MCF 10A (cell line): ENCODE results near the gene MEF2B. TPM values are rescaled to one million over a fixed set of nuclear protein-coding genes. Genes with fewer than 3 reads are reported as not detected.

Experiments used
- BruUV-seq: library from RNA; stranded (reverse); fragments of 400-500 nt; replicated peaks from 2 replicates; lab custom pipeline; 2021; lab: Mats Ljungman, UMichigan
- CTCF ChIA-PET: fragments of 300-600 bp; sonication (Branson Sonifier 250); formaldehyde crosslinking; extraction: SDS; loops from one replicate; lab custom pipeline; 2021; ENCODE audit warnings: antibody characterized with exemption, inconsistent platforms; lab: Yijun Ruan, JAX
- POLR2A ChIA-PET: fragments of 300-600, 350-650 bp; sonication (Branson Sonifier 250); formaldehyde crosslinking; extraction: SDS; loops from one replicate; lab custom pipeline; 2020; ENCODE audit warnings: antibody characterized with exemption, inconsistent platforms; lab: Yijun Ruan, JAX
- DNase-seq: peaks from one replicate; pipeline ENCODE4 v3.0.0-alpha.2; 2018; ENCODE audit not compliant: unreplicated experiment
- H3K27ac Mint-ChIP-seq: one replicate; pipeline ENCODE4 v1.8.0; 2022; ENCODE audit warnings: mild to moderate bottlenecking, low read depth, mixed read lengths; ENCODE audit not compliant: unreplicated experiment
- H3K27me3 Mint-ChIP-seq: one replicate; pipeline ENCODE4 v1.8.0; 2022; ENCODE audit warnings: mixed read lengths; ENCODE audit not compliant: insufficient read depth, unreplicated experiment
- H3K36me3 Mint-ChIP-seq: one replicate; pipeline ENCODE4 v1.8.0; 2022; ENCODE audit warnings: mild to moderate bottlenecking, moderate library complexity, mixed read lengths; ENCODE audit not compliant: insufficient read depth, unreplicated experiment
- H3K4me1 Mint-ChIP-seq: one replicate; pipeline ENCODE4 v1.8.0; 2022; ENCODE audit warnings: mixed read lengths; ENCODE audit not compliant: insufficient read depth, unreplicated experiment
- H3K4me3 Mint-ChIP-seq: one replicate; pipeline ENCODE4 v1.8.0; 2022; ENCODE audit warnings: mild to moderate bottlenecking, moderate library complexity, mixed read lengths; ENCODE audit not compliant: unreplicated experiment
- H3K9me3 Mint-ChIP-seq: one replicate; pipeline ENCODE4 v1.8.0; 2022; ENCODE audit warnings: mixed read lengths; ENCODE audit not compliant: unreplicated experiment
- intact Hi-C: fragments of 100-400 bp; cut with micrococcal nuclease; formaldehyde crosslinking; loops from 2 replicates; pipeline ENCODE4 v1.14.1; 2022
- total RNA-seq: library from RNA; stranded (reverse); gene quantifications from 2 replicates; pipeline ENCODE4 v1.2.3, GENCODE V29; 2022
- TF ChIP-seq, protein P1 (sequence below): fragments of 200-600 bp; IDR thresholded peaks from one replicate; pipeline ENCODE4 v1.8.0; 2022; ENCODE audit warnings: antibody characterized with exemption, mild to moderate bottlenecking; ENCODE audit not compliant: unreplicated experiment

Gene MEF2B
- total RNA-seq, 1 experiment from 2014 or later, result 1.4 TPM

DNA sequence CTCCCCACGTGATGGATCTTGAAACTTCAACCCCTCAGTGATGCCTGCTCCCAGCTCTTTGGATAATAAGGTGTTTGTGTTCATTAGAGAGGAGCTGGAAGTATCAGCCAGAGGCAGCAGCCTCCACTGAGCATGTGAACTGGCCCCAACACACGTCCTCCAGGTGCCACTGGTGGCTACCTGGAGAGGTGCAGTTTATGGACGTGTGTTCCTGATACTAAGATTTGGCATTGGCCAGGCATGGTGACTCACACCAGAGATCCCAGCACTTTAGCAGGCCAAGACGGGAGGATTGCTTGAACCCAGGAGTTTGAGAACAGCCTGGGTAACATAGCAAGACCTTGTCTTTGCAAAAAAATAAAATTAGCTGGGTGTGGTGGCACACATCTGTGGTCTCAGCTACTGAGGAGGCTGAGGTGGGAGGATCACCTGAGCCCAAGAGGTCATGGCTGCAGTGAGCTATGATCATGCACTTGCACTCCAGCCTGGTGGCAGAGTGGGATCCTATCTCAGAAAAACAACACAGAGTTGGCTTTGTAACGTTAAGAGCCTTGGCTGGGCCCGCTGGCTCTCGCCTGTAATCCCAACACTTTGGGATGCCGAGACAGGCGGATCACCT is 71.9 kb downstream of the MEF2B start:
- peak; percentile 42 for DNase-seq
- no peak overlapping the region for H3K27ac Mint-ChIP-seq
- BruUV-seq, result no TSS peak

DNA sequence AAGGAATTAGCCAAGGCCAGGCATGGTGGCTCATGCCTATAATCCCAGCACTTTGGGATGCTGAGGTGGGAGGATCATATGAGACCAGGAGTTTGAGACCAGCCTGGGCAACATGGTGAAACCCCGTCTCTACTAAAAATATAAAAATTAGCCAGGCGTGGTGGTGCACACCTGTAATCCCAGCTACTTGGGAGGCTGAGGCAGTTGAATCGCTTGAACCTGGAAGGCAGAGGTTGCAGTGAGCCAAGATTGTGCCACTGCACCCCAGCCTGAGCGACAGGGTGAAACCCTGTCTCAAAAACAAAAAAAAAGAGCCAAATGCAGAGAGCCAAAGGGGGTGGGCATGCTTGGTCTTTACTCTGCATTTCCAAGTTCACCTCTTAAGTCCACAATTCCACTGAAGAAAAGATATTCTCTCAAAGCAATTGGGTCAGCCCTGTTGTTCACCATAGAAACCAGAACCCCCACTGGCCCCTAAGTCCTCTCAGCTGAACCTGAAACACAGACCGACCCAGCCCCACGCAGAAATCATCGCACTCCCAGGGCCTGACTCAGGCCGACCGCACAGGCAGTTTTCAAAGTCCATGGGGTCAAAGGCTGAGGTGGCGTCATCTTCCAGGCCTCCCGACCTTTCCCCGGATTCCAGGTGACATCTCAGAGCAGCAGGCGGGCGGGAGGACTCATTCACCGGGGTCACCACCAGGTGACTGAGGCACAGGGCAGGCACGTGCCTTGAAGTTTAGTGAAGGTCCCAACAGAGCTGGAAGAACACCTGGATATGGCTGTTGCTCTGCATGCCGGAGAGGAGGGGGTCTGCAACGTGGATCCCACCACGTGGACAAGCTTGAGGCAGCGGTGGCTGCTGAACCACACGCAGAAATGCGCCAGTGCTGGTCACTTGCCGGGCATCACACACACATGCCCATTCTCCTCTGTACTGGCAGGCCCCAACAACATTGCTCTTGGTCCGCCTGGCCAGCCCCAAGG is 73.1 kb downstream of the MEF2B start:
- Mint-ChIP-seq H3K4me3 (no peak overlapping the region), H3K36me3 (no peaks in the 10 kb centered on the region), H3K4me1 (no peaks in the 10 kb centered on the region), H3K27ac (no peak overlapping the region), H3K27me3 (no peaks in the 10 kb centered on the region), H3K9me3 (no peaks in the 10 kb centered on the region)
- intact Hi-C loops, result no loop called here
- TF ChIP-seq, protein P1, sequence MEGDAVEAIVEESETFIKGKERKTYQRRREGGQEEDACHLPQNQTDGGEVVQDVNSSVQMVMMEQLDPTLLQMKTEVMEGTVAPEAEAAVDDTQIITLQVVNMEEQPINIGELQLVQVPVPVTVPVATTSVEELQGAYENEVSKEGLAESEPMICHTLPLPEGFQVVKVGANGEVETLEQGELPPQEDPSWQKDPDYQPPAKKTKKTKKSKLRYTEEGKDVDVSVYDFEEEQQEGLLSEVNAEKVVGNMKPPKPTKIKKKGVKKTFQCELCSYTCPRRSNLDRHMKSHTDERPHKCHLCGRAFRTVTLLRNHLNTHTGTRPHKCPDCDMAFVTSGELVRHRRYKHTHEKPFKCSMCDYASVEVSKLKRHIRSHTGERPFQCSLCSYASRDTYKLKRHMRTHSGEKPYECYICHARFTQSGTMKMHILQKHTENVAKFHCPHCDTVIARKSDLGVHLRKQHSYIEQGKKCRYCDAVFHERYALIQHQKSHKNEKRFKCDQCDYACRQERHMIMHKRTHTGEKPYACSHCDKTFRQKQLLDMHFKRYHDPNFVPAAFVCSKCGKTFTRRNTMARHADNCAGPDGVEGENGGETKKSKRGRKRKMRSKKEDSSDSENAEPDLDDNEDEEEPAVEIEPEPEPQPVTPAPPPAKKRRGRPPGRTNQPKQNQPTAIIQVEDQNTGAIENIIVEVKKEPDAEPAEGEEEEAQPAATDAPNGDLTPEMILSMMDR, result no peak
- ChIA-PET CTCF (interaction anchor here (0.6 to 2.3 kb wide), 5 partner anchors 19 to 388 kb away, joined by 3 to 6 read pairs (median 4); no protein-coding TSS in a partner anchor), POLR2A (no interaction called here)
- BruUV-seq, result no TSS peak
- no peak for DNase-seq

More for the DNA sequence above, 71.9 kb downstream of the MEF2B start:
- intact Hi-C loops, result no loop called here
- TF ChIP-seq, protein P1, result no peak
- Mint-ChIP-seq H3K4me1 (no peaks in the 10 kb centered on the region), H3K36me3 (no peaks in the 10 kb centered on the region), H3K27me3 (no peaks in the 10 kb centered on the region), H3K4me3 (no peak overlapping the region), H3K9me3 (no peaks in the 10 kb centered on the region)
- CTCF ChIA-PET, result interaction anchor here (0.6 to 2.3 kb wide), 3 partner anchors 18 to 31 kb away, joined by 3 to 6 read pairs (median 4); no protein-coding TSS in a partner anchor
- POLR2A ChIA-PET, result interaction anchor here (0.6 to 1.9 kb wide), 2 partner anchors 14 to 1967 kb away, joined by 3 to 4 read pairs; no protein-coding TSS in a partner anchor

DNA sequence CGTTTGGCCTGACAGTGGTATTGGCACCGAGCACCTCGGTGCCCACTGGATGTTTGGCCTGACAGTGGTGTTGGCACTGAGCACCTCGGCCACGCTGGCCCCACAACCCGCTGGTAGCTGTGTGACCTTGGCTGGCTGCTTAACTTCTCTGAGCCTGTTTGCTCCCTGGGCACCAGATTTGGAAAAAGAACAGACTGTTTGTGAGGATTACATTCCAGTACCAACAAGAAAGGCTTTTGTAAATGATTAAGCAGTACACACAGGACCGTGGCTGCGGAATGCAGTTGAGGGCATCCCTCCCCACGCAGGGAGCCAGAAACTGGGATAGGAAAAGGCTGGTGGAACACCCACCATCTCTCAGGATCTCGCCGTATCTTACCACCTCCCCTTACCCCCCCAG is 74.4 kb downstream of the MEF2B start:
- Mint-ChIP-seq H3K27ac (no peak overlapping the region), H3K4me1 (no peaks in the 10 kb centered on the region), H3K9me3 (no peaks in the 10 kb centered on the region), H3K4me3 (no peak overlapping the region), H3K27me3 (no peaks in the 10 kb centered on the region), H3K36me3 (no peaks in the 10 kb centered on the region)
- ChIA-PET POLR2A (interaction anchor here (0.7 kb wide), 1 partner anchor 1662 kb away, joined by 6 read pairs; no protein-coding TSS in a partner anchor), CTCF (no interaction called here)
- TF ChIP-seq, protein P1, result no peak
- no peak for DNase-seq
- intact Hi-C loops, result no loop called here
- BruUV-seq, result no TSS peak

Other genes starting within 250 kb of the MEF2B start
- 57.9 and 58.9 TPM in 2 replicates for gene HOMER3, start 229.0 kb downstream of the MEF2B start, total RNA-seq
- gene SUGP2, start 136.7 kb downstream of the MEF2B start, total RNA-seq, result 69.1 and 75.8 TPM in 2 replicates
- 24.8 and 37.1 TPM in 2 replicates for gene ARMC6, start 136.7 kb downstream of the MEF2B start, total RNA-seq
- gene SLC25A42, start 106.3 kb downstream of the MEF2B start, total RNA-seq, result 3.1 and 3.7 TPM in 2 replicates
- gene TMEM161A, start 31.8 kb downstream of the MEF2B start, total RNA-seq, result 34.8 and 36.1 TPM in 2 replicates
- 25.4 and 26.3 TPM in 2 replicates for gene BORCS8, start 21.9 kb upstream of the MEF2B start, total RNA-seq
- gene RFXANK, start 22.0 kb upstream of the MEF2B start, total RNA-seq, result 115 and 118 TPM in 2 replicates
- 13.4 and 20.6 TPM in 2 replicates for gene NR2C2AP, start 33.2 kb upstream of the MEF2B start, total RNA-seq
- not detected in 2 replicates for gene NCAN, start 41.7 kb upstream of the MEF2B start, total RNA-seq
- gene TM6SF2, start 103.0 kb upstream of the MEF2B start, total RNA-seq, result not detected in 2 replicates
- gene SUGP1, start 150.2 kb upstream of the MEF2B start, total RNA-seq, result 46.0 and 51.1 TPM in 2 replicates
- gene MAU2, start 150.6 kb upstream of the MEF2B start, total RNA-seq, result 50.1 and 55.9 TPM in 2 replicates
- gene GATAD2A, start 235.4 kb upstream of the MEF2B start, total RNA-seq, result 77.4 and 91.5 TPM in 2 replicates